Fibroblast of pulmonary artery (primary cell): ENCODE results near the gene MESP1.

ENCODE experiments used
- DNase-seq: peaks from one replicate; pipeline ENCODE4 v3.0.0-alpha.2; 2010; ENCODE audit warnings: low read depth
- H3K4me3 ChIP-seq: replicated peaks from 2 replicates; pipeline ENCODE4 v1.5.1; 2011; ENCODE audit warnings: low read depth, mild to moderate bottlenecking, control low read depth, low read length, moderate library complexity
- CTCF ChIP-seq: IDR thresholded peaks from 2 replicates; pipeline ENCODE4 v1.5.1; 2011; ENCODE audit warnings: mild to moderate bottlenecking, control low read depth, low read length, inconsistent platforms; ENCODE audit errors: missing control alignments

The MESP1 gene

GRCh38 chr15:89758981-89759380 is 7.9 kb upstream of the MESP1 start:
- DNase-seq: no peak

DNA sequence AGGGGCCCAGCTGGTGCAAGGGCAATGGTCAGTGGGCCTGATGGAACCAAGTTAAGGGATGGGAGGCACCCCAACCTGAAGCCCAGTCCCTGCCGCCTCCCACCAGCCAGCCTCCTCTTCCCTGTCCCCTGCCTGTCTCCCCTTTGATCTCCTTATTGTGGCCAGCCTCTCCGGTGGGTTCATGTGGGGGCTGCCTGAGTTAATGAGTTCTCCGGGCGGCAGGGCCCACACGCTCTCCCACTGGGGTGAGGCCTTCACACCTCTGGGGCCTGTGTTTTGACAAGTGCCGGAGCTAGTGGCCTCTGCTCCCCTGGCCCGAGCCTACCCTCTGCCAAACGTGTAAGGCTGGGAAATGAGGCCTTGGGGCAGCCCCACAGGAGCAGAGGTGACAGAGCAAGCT is 7.2 kb upstream of the MESP1 start:
- TF ChIP-seq CTCF: no peak
- DNase-seq: no peak
- H3K4me3 ChIP-seq: no peak overlapping the region

More at GRCh38 chr15:89758981-89759380, 7.9 kb upstream of the MESP1 start:
- H3K4me3 ChIP-seq: no peak overlapping the region
- no peak for TF ChIP-seq CTCF

DNA sequence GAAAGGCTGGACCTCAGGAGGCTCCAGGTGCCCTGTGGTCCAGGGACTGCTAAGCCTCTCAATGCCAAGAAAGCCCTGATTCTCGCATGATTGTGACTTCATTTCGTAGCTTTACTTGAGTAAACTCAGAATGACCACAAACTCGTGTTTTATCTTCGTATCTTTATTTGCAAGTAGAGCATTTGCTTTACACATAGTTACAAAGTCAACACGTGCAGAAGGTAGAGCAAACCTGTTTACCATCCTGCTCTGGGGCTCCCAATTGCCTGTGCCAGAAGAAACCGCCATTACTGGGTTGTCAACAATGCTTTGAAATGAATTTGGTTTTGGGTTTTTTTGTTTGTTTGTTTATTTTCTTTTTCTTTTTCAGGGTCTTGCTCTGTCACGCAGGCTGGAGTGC is 5.8 kb upstream of the MESP1 start:
- no peak for TF ChIP-seq CTCF
- no peak overlapping the region for H3K4me3 ChIP-seq
- DNase-seq: no peak

DNA sequence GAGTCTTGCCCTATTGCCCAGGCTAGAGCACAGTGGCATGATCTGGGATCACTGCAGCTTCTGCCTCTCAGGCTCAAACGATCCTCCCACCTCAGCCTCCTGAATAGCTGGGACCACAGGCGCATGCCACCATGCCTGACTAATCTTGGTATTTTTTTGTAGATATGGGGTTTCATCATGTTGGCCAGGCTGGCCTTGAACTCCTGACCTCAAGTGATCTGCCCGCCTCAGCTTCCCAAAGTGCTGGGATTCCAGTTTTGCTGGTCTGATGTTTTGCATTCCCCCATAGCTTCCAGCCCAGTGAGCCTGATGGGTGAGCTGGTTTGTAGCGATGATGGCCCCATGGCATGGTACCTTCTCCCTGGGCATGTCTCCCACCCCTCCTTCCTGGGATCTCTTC is 4.7 kb upstream of the MESP1 start:
- no peak overlapping the region for H3K4me3 ChIP-seq
- DNase-seq: no peak
- TF ChIP-seq CTCF: no peak

DNA sequence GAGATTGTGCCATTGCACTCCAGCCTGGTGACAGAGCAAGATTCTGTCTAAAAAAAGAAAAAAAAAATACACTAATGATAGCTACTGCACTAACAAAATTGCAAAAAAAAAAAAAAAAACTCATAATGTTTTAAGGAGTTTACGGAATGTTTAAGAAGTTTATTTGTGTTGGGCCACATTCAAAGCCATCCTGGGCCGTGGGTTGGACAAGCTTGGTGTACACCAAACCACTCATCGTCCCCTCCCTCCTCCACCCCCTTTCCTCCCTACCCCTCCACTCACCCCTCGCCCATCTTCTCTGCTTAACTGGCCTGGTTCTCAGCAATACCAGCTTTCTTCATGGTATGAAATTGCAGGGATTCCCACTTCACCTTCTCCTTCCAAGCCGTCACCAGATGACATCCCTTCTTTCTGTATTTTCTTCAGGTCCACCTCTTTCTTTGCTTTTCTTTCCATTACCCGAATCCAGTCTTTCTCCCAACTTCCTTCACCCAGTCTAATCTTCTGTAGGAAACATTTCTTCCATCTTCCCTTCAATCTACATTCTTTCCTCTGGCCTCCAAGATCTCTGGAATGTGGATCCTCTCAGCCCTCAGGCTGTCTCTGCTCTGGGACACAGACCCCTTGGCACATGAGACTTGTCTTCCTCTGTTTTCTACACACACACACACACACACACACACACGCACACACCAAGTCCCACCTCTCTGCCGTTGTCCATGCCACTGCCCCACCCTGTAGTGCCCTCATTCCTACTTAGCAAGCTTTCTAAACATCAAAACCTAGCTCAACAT is 3.5 kb upstream of the MESP1 start:
- H3K4me3 ChIP-seq: no peak overlapping the region
- TF ChIP-seq CTCF: no peak
- DNase-seq: no peak

DNA sequence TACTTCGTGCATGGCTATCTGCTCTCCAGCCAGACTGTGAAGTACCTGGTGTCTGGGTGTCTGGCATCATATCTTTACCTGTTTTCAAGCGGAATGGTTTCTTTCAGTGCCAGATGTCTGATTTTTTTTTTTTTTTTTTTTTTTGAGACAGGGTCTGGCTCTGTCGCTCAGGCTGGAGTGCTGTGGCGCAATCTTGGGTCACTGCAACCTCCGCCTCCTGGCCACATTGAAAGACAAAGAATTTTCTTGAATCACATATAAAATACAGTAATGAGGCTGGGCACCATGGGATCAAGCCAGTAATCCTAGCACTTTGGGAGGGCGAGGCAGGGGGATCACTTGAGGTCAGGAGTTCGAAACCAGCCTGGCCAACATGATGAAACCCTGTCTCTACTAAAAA is 2.8 kb upstream of the MESP1 start:
- H3K4me3 ChIP-seq: no peak overlapping the region
- no peak for TF ChIP-seq CTCF

GRCh38 chr15:89751748-89752147 is 699 bp upstream of the MESP1 start:
- no peak for TF ChIP-seq CTCF
- H3K4me3 ChIP-seq: no peak overlapping the region
- DNase-seq: no peak

More for the DNA sequence above, 2.8 kb upstream of the MESP1 start:
- DNase-seq: no peak
